Uterus (tissue), 2 donors: ENCODE data around the gene LPO.

Experiments used
- CTCF ChIP-seq, 4 experiments: fragments of 200-600 bp in 2 of 4; fragments of 450-650 bp in 2 of 4; sonication (generic) in 2 of 4; IDR thresholded peaks; one replicate each; pipeline ENCODE4 v1.5.1; 2016 to 2019; ENCODE audit warnings: antibody characterized with exemption in 4 of 4, mild to moderate bottlenecking in 2 of 4, moderate library complexity in 1 of 4
- POLR2A ChIP-seq, 2 donors: fragments of 450-650 bp; IDR thresholded peaks; one replicate each; pipeline ENCODE4 v1.6.1; 2016; ENCODE audit warnings: antibody characterized with exemption in 2 of 2, mild to moderate bottlenecking in 1 of 2, moderate library complexity in 1 of 2

DNA sequence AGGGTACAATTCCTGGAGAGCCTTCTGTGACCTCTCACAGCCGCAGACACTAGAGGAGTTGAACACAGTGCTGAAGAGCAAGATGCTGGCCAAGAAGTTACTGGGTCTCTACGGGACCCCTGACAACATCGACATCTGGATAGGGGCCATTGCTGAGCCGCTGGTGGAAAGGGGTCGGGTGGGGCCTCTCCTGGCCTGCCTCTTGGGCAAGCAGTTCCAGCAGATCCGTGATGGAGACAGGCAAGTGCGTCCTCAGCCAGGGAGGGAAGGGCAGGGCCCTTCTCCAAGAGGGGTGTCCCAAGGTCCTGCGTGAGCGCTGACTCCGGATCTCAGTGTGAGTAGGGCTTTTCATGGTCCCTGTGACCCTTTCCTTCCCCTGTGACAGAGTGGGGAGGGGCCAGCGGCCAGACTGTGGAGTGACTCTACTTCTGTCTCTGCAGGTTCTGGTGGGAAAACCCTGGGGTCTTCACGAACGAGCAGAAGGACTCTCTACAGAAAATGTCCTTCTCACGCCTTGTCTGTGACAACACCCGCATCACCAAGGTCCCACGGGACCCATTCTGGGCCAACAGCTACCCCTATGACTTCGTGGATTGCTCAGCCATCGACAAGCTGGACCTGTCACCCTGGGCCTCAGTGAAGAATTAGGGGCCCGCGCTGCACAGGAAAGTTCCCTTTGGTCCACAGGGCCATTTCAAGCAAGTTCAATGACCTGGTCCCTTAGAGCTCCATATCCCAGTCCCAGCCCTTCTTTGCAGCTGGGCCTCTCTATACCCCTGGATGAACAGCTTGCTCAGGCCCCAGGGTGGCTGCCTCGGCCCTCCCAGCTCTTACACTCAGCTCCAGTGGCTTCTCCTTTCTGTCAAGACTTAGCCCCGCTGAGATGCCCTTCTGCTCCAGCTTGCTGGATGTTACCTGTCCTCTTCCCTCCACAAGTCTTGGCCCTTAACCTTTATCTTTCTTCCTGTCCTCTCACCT lies 29.3 kb downstream of the LPO start:
- TF ChIP-seq CTCF (IDR thresholded peaks at IDR 0.05) (no peak), POLR2A (IDR thresholded peaks at IDR 0.05) (no peak)
